GM21526 (cell line): ENCODE data around the gene MAP4K4.

Experiments used
- ATAC-seq: cut with Tn5 transposase; IDR thresholded peaks from one replicate; pipeline ENCODE4 v1.9.1; 2021; ENCODE audit warnings: moderate library complexity; ENCODE audit not compliant: unreplicated experiment, low FRiP score

MAP4K4 gene

DNA sequence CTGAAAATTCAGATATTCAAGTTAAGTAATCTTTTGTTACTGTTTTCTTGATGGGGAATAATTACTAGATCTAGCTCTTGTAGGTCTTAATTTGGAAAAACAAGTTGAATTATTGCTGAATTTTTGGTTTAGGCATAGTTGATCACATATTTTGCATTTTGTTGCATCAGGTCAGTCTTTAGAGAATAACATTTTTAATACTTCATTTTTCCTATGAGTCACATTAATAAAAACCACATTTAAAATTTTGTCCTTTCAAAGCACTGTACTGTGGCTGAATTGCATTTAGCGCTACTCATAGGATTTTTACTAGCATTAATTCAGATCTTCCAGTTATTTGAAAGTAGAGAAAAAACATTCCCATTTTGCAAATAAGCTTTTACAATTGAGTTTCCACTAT lies 23.2 kb downstream of the MAP4K4 start:
- no peak for ATAC-seq

DNA sequence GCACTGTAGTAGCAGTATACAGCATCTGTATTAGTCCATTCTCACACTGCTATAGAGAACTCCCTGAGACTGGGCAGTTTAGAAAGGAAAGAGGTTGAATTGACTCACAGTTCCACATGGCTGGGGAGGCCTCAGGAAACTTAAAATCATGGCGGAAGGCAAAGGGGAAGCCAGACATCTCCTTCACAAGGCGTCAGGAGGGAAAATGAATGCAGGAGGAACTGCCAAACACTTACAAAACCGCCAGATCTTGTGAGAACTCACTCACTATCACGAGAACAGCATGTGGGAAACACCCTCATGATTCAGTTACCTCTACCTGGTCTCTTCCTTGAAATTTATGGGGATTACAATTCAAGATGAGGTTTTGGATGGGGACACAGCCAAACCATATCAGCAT lies 25.4 kb downstream of the MAP4K4 start:
- no peak for ATAC-seq

DNA sequence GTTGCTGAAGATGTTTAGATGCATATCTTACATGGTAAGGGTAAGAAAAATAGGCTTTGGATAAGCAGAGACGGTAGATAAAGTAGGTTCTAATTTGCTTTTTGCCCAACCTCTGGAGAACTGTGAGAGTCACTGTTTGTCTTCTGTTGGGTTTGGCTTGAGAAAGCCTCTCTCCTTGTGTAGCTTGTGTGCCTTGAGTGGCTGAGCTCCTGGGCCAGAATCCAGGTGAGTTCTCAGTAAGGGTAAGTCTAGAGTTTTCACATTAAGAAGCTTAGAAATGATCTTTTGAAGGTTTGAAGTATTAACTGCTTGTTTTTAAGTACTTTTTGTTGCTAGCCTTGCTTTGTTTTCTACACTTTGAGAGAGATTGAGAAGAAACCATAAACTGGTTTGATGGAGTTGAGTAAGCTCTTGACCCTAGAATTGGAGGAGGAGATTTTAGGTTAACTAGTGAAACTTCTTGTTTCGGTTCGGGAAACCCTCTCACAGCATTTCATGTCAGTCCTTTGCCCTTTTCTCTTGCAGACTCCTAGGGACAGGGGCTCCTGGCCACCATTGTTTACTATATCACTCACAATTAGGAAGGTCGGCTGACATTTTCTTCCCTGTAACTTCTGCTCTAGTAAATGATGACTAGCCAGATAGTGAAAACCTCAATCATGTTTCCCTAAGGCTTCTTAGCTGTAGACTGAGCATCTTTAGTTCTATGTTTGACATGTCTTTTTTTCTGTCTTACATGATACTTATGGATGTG lies 26.0 kb downstream of the MAP4K4 start:
- ATAC-seq, result no peak

DNA sequence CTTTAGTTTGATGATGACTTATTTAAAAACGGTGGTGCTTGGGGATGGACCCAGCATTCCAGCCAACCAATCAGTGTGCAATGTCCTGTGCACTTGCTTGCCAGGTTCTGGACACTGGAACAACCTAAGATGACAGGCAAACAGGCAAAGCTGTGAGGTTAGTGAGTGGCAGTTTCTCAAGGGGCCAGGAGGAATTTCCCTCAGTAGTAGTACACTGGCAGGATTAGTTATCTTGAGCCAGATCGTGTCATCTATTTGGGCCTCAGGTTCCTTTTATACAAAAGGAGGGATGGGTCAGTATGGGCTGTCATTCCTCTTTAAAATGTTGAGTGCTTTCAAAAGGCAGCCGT lies 26.6 kb downstream of the MAP4K4 start:
- ATAC-seq, result no peak

DNA sequence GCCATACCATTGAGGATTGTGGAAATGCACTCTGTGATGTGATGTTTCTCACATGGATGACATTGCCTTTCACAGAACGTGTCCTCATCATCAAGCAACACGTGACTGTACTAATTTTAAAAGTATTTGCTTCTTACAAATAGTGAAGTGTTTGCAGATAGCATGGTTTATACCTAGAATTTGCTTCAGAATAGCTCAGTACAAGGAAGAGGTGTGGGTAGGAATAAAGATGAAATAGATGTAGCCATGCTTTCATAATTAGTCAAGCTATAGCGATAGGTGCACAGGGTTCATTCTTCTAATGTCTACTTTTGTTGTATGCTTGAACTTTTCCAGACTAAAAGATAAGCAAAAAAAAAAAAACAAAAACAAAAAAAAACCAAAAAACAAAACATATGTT lies 27.5 kb downstream of the MAP4K4 start:
- no peak for ATAC-seq

DNA sequence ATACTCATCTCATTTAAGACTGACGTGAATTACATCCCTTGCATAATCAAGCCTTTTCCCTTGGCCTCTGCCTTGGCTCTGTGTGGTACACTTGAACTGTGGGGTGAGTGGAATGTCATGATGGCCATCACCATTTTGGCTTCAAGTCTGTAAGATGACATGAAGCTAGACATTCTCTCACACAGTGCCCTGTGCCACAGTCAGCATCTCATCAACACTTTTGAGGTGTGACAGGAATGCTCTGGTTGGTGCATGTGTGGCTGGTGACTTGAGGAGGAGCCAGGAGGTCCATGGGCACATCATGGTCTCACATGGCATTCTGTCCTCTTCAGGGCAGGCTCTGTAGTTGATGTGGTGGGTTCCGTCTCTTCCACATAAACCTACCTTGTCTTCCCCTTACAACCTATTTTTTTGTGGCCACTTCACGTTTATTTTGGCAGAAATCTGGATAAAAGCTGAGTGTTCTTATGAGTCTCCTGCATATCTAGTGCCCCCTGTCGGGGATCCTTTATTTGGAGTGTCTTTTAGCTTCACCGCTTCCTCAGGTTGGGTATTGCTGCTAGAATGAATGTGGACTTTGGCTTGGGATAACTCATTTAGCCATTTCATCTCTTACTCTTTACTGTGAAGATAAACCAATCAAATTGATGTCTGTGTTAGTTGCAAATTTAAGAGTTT lies 28.1 kb downstream of the MAP4K4 start:
- no peak for ATAC-seq

DNA sequence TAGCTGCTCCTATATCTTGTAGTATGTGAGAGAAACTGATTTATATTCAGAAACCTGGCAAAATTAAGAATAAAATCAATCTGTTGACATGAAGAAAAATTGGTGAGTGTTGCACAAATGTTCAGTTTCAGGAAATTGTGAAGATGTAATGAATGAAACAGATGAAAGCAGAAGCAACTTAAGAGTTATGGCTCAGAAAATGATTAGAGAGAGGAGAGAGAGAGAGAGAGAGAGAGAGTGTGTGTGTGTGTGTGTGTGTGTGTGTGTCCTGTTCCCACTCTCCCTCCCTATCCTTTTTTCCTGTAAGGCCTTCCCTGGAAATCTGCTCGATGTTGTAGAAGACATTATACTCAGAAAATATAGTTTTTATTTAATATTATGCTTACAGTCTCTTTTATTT lies 31.4 kb downstream of the MAP4K4 start:
- no peak for ATAC-seq

DNA sequence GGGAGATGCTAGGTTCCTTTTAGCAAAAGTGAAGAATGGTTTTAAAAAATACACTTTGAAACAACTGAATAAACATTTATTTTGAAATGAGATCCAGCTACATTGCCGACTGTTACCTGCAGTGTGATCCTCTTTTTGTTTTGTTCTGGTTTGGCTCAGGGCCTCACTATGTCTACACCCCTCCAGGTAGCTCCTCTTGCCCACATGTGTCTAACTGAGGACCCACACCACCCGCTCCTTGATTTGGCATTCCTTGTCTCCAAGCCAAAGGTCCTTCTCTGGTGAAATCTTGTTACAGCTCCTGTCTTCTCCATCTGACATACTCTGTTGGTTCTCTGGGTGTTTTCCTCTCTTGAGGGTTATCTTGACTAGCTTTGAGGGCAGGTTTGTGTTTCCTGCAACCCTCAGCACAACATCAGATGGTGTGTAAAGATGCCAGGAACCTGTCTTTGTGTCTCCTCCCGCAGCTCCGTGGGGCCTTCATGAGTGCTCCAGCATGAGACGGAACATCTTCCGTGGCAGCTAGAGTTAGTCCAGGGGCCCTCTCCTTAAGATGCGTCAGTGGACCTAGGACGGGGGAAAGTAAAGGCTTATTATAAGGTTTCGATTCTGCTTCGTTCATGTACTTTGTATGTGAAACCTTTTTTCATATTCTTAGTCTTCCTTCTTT lies 32.1 kb downstream of the MAP4K4 start:
- no peak for ATAC-seq

DNA sequence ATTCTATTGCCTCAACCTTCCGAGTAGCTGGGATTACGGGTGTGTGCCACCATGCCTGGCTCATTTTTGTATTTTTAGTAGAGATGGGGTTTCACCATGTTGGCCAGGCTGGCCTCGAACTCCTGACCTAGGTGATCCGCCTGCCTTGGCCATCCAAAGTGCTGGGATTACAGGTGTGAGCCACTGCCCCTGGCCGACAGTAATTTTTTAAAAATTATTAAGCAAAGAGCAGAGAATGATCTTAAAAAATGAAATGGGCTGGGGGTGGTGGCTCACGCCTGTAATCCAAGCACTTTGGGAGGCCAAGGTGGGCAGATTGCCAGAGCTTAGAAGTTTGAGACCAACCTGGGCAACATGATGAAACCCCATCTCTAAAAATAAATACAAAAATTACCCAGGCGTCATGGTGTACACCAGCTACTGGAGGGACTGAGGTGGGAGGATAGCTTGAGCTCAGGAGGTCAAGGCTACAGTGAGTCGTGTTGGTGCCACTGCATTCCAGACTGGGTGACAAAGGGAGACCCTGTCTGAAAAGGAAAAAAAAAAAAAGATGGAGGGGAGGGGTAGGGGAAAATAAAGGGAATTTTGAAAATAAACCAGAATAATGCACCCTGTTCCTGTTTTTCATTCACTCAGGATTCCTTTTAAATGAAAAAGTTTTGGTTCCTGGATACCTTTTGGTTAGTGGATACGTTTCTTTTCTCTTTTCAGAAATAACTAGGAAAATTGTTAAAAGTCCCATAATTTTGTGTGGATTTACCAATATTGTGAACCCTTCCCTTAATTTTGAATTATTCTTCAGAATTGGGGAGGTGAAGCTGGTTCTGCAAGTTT lies 33.9 kb downstream of the MAP4K4 start:
- ATAC-seq, result no peak

DNA sequence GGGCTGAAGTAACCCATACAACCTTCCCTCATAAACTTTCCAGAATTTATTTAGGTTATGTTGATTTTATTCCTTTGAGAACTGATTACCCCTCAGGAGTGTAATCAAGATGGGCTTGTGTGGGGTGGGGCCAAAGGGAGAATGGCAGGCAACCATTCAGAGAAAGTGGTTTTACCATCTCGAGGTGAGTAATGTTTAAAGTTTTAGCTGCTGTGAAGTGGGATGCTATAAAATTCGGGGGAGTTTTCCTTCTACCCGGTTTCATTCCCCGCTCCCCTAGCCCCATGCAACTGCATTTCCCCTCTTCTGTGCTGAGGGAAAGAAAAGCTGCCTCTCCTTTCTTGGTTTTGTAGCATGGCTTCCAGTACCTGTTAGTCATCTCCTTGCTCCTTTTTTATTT lies 34.7 kb downstream of the MAP4K4 start:
- ATAC-seq, result no peak

DNA sequence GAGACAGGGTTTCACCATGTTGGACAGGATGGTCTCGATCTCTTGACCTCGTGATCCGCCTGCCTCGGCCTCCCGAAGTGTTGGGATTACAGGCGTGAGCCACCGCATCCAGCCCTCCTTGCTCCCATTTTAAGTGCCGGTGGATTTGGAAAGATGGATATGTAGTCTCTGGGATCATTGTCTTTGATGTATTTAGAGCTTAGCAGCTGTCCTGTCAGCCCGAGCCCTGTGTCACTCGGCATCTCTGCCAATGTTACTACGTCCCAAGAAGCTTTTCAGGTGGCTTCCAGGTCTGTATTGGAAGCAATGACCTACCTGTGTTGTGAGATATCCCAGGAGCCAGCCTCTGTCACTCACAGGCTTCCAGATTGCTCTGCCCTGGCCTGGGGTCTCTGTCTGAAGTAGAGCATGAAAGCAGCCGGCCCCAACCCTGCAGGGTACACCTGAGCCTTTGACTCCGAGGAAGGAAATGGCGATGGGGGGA lies 35.3 kb downstream of the MAP4K4 start:
- no peak for ATAC-seq

DNA sequence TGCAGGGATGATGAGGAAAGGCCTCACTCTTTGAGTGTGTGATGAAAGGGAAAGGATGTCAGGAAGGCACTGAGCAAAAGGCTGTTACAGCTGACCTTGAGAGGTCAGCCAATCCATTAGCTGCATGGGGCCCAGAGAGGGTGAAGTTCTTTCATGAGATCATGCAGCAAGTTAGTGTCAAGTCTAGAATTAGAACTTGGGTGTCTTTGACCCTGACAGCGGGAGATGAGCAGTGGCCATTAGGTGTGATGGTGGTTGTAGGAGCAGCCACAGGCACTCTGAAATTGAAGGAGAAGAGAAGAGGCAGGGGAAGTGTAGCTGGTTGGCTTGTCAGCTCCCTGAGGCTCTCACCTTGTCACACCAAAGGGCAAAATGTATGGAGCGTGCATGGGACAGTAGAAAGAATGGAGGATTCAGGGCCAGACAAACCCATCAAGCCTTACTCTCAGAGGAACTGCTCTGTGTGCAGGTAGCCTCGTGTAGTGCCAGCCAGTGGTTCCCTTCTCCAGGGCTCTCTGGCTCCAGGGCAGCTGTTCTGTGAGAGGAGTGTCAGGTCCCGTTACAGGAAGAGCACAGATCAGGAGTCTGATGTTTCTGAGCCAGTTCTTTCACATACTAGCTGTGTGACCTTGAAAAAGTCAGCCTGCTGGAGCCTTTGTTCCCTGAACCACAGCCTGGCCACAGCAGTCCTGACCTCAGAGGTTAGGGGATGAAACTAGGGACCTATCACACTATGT lies 35.9 kb downstream of the MAP4K4 start:
- no peak for ATAC-seq

DNA sequence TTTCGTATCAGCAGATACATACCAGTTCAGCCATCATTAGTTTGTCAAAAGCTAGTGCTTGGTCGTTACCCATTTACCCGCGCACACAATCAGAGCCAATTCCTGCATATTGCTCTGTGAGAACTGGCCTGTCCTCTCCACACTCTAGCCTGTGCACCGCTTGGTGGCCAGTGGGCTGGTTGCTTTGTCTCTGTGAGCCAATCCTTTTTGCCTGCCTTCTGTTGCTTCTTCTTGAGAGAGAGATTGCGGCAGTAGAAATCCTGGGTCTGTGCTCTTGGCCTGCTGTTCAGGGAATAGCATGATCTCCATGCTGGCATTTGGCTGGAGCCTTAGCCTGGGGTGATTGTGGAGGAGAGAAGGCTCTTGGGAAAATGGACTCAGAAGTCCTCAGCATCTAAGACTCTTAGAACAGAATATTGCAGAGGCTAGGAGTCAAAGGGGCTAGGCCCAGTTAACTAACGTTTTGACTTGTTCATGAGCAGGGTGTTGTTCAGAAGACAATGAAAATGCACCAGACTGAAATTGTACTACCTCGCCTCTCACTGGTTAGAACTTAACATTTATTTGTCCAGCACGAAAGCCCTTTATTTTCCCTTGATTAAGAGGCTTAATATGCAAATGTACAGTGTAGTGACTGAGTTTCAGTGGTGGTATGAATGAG lies 37.1 kb downstream of the MAP4K4 start:
- ATAC-seq, result no peak

DNA sequence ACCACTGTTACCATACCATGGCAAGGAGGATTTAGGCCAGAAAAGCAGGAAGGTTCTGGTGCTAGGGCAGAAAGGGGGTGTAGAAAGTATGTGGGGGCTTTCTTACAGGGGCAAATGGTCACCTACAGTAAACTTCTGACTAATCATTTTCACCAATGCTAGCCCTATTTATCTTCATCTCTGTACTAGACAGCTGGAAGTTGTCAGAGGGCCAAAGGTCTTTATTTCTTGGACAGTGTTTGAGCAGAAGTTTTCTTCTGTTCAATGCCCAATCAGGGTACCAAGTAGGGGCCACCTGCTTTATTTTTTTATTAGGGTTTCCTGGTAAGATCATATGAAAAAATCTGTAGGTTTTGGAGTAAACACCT lies 37.6 kb downstream of the MAP4K4 start:
- ATAC-seq, result no peak

DNA sequence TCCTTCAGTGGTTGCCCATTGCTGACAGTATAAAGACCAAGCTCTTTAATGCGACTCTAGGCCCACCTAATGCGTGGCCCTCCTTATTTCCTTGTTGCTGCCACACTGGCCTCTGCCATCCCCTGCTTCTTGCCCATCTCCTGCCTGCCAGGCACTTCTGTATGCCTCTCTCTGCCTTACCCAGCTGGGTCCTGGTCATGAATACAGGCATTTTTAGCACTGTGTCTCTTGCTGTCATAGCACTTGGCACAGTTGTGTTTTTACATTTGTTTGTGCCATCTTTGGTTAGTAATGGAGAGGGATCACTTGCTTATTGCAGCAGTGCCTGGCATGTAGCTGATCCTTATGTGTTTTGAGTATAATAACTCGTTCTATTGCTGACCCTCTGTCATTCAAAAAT lies 38.7 kb downstream of the MAP4K4 start:
- ATAC-seq, result no peak

DNA sequence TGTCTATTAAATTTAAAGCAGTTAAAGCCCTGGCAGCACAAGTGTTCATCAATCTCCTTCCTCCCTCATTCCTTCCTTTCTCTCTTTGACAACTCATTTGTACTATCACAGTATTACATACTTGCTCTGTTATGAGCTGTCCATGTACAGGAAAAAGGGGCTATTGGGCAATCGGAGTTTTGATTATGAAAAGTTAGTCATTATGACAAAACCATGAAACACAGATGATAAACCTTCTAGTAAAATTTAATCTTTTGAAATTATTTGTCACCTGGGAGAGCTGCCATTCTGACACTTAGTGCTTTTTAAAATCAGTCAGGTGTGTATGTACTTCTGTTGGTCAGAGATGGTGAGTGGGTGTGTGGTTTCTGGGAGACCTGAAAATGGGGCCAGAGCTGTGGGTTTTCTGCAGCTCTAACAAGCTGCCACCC lies 39.4 kb downstream of the MAP4K4 start:
- ATAC-seq, result no peak

DNA sequence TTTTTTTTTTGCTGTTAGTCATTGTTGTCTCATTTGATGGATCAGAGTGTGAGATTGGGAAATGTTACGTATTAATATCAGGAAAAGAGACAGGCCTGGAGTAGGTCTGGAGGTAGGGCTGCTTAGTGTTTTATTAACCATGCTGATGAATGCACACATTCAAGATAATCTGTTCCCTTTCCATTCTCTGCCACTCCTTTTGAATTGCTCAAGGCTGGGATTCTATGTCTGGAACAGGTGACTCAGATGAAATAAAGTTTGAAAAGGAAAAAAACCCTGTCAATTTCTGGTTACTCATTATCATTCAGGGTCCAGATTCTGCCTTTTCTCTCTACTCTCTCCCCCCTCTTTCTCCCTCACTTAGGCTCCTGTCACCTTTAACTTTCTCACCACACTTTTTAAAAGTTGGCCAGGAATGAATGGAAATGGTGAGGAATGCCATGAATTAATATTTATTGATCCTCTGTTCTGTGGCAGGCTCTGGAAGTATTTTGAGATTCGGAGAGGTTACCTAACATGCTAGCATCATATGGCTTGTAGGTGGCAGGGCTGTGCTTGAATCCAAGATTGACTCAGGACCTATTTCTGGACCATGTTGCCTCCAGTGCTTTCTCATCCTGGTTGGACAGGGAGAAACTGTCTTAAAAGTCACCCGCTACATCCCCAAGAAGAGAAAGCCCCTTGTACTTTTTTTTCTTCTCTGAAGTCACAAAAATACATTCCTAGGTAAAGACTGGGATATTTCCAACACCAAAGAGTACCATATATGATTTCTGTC lies 40.2 kb downstream of the MAP4K4 start:
- ATAC-seq, result no peak

DNA sequence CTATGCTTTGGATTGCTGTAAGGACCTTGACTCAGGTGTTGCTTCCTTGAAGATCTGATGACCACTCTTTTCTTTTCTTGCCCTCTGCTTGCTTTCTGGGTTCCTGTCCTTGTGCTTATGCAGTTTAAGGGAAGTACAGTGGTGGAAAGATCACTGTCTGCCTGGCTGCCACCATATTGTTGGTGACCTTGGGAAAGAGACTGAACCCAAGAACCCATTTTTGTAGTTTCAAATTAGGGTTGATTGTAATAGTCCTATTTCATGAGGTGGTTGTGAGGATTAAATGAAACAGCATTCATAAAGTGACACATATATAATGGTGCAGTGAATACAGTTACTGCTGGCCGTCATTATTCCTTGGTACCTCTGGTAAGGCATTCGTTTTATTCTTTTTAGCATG lies 41.1 kb downstream of the MAP4K4 start:
- no peak for ATAC-seq

DNA sequence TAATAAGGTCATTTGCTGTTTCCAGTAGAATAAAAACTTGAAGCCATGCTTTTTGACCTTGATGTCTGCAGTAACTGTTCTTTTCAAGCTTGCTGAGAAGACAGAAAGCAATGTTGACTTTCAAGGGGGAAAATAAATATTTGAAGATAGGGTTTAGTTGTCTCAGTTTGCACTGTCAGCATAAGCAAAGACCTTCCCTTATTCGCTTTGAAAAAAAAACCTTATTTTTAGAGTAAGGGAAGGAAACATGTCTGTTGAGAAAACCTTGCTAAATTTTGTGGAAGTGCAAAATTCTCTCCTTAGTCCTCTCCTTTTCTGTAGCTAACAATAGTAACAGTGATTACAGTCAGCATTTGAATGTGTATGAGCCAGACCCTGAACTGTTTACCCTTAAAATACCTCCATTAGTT lies 43.1 kb downstream of the MAP4K4 start:
- ATAC-seq, result no peak
